Activated CD8-positive, alpha-beta memory T cell treated with anti-CD3 and anti-CD28 coated beads for 24 hours (primary cell): ENCODE data around the gene ZNF106.

Experiments used
- DNase-seq: peaks from one replicate; pipeline ENCODE4 v3.0.0-alpha.2; 2020

The ZNF106 gene

DNA sequence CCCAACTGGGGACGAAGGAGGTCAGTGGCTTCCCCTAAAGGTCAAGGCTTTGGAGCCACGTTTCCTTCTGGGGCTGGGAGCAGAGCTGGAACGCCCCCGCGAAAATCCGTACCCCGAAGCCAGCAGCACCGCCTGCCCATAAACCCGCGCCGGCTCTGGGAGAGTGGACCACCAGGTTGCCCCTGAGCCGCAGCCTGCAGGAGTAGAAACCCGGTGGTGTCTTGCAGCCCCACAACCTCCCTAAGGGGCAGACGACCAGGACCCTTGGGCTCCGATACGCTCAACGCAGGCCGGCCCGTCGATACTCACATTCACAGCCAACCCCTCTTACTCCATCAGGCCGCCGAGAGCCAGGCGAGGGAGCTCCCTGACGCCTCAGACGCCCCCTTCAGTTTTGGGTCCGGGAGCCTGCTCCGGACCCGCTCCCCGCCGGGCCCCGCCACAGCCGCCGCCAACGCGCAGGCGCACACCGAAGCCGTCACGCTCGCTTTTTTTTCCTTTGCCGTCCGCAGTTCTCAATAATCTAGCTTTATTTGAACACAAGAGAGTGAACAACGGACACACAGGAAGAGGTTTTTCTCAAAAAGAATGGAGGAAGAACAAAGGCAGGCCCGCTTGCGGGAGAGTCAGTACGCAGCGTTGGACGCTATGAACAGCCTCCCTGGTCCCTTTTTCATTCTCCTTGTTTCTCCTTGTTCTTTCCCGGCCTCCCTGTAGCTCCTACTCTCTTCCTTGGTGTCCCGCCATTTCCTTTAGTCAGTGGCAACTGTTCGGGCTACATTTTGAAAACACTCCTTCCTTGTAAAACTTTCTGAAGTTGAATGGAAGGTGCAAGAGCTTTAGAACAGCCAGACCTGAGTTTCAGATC, at the start of gene ZNF106:
Gene ZNF106, minus strand, starts transcription at position 471 of the 868 bp plus-strand sequence. CDS start 18,852 bp downstream, outside the sequence.
- DNase-seq = peak; percentile 92

DNA sequence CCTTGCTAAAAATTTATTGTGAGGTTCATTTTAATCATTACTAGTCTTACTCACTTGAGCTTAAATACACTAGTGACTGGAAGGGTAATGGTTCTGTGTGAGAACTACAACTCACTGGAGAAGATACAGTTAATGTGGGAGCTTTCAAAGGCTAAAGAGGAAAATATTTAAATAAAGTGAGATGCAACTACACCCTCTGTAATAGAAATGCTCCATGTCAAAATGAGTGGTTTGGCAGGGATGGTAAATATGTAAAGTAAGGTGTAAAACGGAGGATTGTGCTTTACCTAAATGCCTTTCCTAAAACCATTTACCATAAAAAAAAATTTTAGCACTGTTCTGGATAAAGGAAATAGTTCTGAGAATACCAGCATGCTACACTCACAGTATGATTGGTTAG, 42.3 kb upstream of the ZNF106 start:
- DNase-seq = no peak

DNA sequence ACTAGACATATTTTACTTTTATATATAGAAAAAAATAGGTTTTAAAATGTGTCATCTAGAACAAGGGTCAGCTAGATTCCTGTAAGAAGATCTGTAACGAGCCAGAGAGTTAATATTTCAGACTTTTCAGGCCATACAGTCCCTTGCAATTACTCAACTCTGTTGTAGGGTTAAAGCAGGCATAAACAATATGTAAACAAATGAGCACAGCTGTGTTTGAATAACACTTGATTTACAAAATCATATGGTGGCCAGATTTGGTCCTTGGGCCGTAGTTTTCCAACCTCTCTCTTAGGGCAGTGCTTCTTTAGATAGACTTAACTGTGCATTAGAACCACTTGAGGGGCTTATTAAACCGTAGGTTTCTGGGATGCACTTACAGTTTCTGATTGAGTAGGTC, 38.0 kb upstream of the ZNF106 start:
- no peak for DNase-seq

DNA sequence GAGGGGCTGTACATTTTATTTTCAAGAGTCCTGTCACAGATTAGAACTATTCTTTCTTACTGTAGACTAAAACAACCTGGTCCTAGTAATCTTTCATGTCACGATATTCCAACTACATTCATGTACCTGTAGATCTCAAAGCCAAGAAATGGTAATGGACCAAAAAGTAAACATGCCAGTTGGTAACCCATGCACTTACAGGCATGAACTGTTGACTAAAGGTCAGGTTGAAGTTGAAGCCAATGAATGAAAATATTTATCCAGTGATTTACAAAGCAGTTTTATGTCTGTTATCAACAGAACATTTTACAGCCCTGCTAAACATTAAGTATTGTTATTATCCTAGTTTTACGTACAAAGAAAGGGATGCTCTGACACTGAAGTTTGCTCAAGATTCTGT, 32.4 kb upstream of the ZNF106 start:
- DNase-seq = no peak

DNA sequence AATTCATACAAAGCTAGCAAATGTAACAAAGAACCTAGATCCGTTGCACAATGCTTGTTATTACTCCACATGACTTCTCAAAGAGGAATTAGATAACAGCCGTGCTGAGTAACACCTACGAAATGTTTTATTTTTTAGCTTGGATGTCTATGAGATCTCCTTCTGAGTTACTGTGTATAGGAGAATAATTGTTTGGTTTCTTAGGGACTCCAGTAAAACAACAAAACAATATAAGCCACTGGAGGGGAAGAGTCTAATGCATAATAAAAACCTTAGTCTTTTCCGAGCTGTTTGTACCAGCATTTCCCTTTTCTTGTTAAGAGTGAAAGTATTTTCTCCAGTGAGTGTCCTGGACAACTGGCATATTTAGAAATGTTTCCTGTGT, 20.1 kb upstream of the ZNF106 start:
- no peak for DNase-seq

DNA sequence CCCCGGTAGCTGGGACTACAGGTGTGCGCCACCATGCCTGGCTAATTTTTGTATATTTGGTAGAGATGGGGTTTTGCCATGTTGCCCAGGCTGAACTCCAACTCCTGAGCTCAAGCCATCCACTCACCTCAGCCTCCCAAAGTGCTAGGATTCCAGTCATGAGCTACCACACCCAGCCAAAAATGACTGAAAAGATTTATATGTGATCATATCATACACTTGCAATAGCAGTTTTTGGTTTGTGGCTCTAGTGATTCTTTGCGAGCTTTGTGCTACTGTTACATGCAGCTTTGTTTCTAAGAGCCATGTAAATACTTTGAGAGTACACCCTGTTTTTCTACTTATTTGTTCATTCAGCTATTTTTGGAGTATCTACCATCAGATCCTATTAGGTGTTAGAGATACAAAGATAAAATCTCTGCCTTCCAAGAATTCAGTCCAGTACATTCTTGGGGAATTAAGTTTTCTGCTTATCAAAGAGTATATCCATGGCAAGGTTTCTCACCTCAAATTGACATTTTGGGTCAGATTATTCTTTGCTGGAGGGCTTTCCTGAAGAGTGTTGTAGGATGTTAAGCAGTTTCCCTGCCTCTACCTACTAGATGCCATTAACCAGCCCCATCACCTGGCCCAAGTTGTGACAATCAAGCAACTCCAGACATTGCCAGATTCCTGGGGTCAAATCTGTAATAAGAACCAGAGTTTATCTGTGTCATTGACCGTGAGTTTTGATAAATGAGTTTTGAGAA, 19.5 kb upstream of the ZNF106 start:
- DNase-seq = no peak

DNA sequence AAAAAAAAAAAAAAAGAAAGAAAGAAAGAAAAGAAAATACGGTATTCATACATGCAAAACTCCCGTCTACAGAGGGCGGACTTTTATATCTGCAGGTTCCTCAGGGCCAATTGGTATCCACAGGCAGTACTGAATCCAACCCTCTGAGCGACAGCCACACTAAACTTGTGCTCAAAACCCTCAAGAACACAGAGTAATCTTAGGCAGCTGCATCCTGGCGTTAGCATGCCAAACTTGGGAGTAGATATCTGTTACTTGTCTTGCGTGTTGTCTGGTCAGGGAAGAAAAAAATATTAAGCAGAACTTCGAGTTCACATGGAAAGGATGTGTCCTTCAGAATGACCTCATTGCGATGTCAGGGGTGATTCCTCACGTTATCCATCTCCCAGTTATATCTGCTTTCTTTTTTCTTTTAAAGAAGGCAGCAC, 17.3 kb upstream of the ZNF106 start:
- DNase-seq = no peak

DNA sequence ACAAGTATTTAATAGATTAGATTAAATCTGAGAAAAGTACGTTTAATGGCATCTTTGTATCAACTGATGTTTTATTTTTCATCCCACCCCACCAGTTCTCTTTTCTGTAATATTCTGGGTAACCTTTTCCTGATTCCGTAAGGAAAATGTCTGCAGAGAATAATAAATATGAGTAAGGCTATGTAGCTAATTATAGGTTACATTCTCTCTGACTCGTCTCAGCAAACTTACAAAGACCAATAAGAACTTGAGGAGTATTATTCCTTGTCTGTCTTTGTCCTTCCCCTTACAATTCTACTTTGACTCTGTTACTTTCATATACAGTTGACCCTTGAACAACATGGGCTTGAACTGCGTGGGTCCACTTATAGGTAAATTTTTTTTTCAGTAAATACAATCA, 16.6 kb upstream of the ZNF106 start:
- DNase-seq = no peak

DNA sequence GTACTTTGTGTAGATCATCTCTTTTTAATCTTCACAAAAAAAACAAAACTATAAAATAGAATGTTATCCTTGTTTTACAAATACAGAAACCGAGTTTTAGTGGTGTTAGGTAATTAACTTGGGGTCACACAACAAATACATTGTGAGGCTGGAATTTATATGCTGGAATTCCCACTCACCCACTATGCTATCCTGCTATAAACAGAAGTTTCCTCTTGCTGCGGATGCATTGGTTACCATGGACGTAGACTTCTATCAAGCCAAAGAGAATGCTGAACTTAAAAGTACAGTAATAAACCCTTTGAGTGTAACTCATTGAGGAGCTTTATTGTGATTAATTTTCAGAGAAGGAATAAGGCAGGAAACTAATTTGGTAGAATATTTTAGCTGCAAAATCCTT, 13.7 kb upstream of the ZNF106 start:
- no peak for DNase-seq

DNA sequence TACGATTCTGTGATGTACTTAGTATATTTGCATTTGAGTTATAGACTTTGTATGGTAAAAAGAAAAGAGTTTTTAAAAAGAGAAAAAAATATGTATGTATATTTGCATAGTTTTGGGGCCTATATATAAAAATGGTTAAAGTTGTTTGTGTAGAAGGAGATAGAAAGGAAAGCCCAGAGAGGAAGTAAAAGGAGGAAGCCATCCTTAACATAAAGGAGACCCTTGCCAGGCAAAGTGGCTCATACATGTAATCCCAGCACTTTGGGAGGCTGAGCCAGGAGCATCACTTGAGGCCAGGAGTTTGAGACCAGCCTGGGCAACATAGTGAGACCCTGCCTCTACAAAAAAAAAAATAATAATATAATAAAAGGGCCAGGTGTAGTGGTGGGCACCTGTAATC, 12.9 kb upstream of the ZNF106 start:
- no peak for DNase-seq

DNA sequence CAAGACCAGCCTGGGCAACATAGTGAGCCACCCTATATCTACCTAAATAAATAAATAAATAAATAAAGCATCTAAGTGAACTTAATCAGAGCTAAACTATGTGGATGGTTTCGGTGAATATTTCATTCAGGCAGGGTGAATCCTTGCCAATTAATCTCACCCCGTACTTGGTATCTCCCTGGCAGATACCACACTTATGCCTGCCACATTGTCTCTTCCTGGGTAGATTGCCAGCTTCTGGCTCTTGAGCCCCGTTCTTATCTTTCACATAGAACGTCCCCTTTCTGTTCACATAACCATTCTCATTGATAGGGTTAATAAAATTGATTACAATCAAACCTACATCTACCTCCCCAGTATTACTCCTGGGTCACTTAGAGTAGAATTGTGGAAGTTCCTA, 11.5 kb upstream of the ZNF106 start:
- no peak for DNase-seq

DNA sequence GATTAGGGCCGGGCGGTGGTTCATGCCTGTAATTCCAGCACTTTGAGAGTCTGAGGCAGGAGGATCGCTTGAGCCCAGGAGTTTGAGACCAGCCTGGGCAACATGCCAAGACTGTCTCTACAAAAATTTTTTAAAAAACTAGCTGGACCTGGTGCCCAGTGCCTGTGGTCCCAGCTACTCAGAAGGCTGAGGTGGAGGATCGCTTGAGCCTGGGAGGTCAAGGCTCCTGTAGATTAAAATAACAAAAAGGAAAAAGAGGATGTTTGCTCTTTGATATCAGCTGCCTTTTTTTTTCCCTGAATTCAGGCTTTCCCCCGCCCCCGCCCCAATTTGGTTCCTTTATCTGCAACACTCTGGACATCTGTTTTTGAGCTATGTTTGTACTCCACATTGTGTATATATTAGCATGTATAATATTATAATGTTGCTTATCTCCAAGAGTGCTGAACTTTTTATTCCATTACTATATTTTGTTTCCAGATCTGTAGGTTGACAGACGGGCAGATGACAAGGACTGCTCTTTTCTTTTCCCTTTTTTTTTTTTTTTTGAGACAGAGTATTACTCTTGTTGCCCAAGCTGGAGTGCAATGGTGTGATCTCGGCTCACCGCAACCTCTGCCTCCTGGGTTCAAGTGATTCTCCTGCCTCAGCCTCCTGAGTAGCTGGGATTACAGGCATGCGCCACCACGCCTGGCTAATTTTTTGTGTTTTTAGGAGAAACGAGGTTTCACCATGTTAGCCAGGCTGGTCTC, 9.1 kb upstream of the ZNF106 start:
- no peak for DNase-seq

DNA sequence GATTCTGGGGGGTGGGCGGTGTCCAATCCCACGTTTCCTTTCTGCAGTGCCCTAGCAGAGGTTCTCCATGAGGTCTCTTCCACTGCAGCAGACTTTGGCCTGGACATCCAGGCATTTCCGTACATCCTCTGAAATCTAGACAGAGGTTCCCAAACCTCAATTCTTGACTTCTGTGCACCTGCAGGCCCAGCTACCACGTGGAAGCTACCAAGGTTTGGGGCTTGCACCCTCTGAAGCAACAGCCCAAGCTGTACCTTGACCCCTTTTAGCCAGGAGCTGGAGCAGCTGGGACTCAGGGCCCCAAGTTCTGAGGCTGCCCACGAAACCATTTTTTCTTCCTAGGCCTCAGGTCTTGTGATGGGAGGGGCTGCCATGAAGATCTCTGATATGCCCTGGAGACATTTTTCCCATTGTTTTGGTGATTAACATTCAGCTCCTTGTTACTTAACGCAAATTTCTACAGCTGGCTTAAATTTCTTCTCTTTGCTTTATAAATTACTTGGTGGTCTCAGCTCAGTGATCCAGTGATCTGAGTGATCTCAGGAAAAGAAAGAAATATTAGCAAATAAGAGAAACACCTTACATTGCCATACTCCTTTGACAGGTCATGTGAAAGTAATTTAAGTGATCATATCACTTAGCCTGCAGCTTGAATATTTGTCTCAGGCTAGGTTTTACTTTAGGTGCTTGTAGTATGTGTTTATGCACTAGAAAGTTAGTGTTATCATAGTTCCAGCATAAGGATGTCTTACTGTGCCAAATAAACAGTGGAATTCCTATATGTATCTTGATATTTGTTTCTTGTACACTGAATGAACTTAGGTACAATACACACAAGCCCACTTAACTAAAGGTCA, 7.5 kb upstream of the ZNF106 start:
- no peak for DNase-seq

DNA sequence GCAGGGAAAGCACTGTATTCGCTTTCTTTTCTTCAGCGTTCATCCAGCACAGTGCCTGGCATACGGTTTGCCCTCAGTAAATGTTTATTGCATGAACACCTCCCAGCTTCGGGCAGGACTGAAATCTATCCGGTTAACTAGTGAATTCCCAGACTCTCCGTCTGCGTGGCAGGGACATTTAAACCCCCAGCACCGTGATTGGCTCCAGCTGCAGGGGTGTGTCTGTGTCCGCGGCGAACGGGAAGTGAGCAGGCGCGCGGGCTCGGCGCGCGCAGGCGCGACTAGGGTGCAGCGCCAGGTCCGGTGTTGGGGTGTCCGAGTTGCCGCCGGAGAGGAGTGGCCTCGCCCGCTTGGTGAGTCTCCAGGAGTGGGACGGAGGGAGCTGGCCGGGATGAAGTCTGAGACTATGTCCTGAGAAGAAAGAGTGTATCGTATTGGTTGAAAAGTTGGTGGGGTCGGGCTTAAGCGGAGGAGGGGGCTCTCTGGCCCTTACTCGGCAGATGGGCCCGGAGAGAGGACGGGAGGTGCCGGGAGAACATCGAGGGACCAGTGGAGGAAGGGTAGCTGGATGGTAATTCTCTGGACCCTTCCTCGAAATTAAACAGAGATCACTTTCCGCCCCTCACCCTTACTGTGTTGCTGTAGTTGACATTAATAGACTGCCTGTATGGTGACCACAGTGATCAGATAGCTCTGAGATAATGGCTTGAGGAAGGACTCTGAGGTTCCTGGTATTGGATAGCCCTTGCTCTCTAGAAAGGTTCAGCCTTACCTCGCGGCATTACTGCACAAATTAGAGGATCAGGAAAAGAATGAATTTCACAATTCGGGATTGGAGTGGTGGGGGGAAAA, 4.6 kb upstream of the ZNF106 start, which contains the start of gene SNAP23:
Gene SNAP23, plus strand, starts transcription at position 274 of the 852 bp plus-strand sequence. CDS start 16,213 bp downstream, outside the sequence.
- DNase-seq = peak; percentile 89

DNA sequence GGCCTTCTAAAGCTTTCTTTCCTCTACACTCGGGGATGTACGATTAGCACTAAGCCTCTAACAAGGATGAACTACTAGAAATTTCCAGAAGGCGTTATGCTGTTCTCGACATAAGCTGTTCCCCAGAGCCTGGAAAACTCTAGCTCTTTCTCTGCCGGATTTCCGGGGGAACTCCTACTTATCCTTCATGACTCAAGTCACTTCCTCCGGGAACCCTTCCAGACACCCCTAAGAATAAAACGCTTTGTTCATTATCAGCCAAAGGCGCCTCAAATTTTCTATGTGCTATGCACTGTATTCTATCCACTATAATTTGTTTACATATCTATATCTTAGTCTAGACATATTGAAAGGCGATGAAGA, 4.0 kb upstream of the ZNF106 start:
- DNase-seq = no peak

DNA sequence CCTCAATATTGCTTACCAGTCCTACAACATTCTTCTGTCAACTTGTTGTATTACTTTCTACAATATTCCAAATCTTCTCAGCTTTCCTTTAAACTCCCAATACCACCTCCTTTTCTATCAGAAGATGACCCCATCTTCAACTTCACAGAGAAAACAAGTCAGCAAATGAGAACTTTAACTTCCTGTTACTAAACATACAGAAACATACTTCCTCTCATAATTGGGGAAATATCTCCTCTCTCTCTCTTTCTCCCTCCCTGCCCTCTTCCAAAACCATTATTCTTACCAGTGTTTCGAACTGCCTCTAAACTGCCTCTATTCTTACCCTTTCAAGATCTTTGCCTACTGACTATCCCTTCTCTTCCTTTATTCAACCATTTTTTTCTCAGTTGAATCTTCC, 2.7 kb upstream of the ZNF106 start:
- DNase-seq = no peak

DNA sequence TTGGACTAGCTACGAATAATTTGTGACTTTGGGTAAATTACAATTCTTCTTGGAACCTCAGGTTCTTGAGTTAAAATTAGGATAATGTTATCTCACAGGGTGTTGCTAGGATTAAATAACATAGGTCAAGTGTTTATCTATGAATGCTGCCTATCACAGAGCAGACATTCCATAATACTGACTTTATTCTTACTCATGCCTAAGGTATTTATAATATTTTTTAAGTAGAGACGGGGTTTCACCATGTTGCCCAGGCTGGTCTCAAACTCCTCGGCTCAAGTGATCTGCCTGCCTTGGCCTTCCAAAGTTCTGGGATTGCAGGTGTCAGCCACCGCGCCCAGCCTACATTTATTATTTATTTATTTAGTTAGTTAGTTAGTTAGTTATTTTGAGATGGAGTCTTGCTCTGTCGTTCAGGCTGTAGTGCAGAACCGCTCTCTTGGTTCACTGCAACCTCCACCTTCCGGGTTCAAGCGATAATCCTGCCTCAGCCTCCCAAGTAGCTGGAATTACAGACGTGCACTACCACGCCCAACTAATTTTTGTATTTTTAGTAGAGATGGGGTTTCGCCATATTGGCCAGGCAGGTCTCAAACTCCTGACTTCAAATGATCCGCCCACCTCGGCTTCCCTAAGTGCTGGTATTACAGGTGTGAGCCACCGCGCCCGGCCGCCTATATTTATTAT, 741 bp upstream of the ZNF106 start:
- no peak for DNase-seq

DNA sequence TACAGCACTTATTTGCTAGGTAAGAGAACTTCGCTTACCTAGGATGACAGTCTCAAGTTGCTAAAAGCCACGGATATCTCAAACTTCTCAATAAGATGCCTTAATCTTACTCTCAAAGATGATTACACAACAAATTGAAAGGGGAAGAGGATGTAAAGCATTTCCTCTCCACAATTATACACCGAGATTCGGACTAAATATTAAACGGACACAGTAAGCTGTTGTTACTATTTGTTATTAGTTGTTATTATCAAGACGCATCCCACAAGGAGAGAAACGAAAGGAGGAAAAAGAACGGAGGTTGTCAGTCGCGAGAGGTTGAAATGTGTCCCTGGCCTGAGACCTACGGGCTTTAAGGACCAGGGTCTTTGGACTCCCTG, 660 bp downstream of the ZNF106 start:
- DNase-seq = no peak

DNA sequence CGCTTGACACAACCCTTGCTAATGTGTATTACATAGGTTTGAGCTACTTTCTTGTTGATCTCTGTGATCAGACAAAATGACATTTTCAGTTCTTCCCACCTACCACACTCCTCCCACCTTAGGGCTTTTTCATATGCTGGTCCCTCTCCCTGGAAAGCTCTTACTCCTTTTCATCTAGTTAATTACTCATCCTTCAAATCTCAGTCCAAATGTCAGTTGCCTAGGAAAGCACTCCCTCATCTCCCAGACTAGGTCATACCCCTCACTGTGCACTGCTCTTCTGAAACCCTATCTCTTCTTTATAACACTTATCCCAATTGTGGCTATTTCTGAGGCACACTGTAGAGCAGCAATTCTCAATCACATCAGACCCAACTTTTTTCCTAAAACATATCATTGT, 7.3 kb downstream of the ZNF106 start:
- no peak for DNase-seq

DNA sequence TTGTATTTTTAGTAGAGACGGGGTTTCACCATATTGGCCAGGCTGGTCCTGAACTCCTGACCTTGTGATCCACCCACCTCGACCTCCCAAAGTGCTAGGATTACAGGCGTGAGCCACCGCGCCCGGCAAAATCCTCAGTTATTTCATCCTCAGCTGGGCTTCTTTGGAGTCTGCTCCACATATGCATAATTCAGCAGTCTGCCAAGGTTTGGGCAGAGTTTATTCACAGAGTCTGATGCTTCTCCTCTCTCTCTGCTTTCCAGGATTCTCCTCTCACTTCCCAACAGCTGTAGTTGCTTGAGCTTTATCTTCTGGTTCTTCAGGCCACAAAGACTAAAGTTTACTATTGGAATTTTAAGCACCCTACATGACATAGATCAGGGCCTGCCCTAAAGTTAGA, 8.2 kb downstream of the ZNF106 start:
- no peak for DNase-seq

DNA sequence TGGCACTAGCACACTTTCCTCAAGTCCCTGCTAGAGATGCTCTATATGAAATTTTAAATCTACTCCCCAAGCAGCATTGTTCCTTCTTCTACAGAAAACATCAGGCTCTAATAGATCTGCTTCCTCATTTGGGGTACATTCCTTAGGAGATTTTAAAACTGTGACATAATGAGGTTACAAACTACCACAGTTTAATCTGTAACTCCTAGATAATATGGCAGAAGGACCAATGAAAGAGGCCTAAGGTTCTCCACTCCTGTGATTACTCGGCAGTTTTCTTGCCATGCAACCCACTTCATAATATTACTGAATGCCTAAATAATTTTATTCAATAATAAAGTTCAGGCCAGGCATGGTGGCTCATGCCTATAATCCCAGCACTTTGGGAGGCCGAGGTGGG, 16.1 kb downstream of the ZNF106 start:
- DNase-seq = no peak
